Neutrophil (primary cell): ENCODE measurements around the gene ITGB8.

Experiments used
- H3K27ac ChIP-seq: fragments of 200-600 bp; sonication (generic); 2 replicates; pipeline ENCODE4 v1.5.1; 2016; ENCODE audit warnings: mild to moderate bottlenecking, moderate library complexity
- H3K27me3 ChIP-seq: fragments of 200-600 bp; sonication (generic); 2 replicates; pipeline ENCODE4 v1.6.0; 2016; ENCODE audit warnings: mild to moderate bottlenecking
- H3K36me3 ChIP-seq: fragments of 200-600 bp; sonication (generic); 2 replicates; pipeline ENCODE4 v1.5.1; 2017
- H3K4me1 ChIP-seq, 2 experiments: fragments of 200-600 bp in 1 of 2; sonication (generic) in 1 of 2; 1 replicate in 1 of 2; 2 replicates in 1 of 2; pipeline versions ENCODE4 v1.5.1 to v1.6.1; 2013 to 2016; ENCODE audit warnings: low read depth in 1 of 2, low read length in 1 of 2, mild to moderate bottlenecking in 1 of 2, moderate library complexity in 1 of 2; ENCODE audit not compliant: control insufficient read depth in 1 of 2, insufficient read depth in 1 of 2
- H3K4me3 ChIP-seq, 2 experiments: fragments of 200-600 bp in 1 of 2; sonication (generic) in 1 of 2; 1 replicate in 1 of 2; 2 replicates in 1 of 2; pipeline ENCODE4 v1.5.1; 2013 to 2016; ENCODE audit warnings: low read depth in 1 of 2, low read length in 1 of 2, mild to moderate bottlenecking in 1 of 2, moderate library complexity in 1 of 2
- H3K9me3 ChIP-seq: fragments of 200-600 bp; sonication (generic); 2 replicates; pipeline ENCODE4 v1.5.1; 2016
- CTCF ChIP-seq: fragments of 200-600 bp; sonication (generic); IDR thresholded peaks from 2 replicates; pipeline ENCODE4 v1.5.1; 2016; ENCODE audit warnings: antibody characterized with exemption

ITGB8 gene

GRCh38 chr7:20323595-20323994, 7.1 kb upstream of the ITGB8 start:
- Histone ChIP-seq H3K4me3 (no peak overlapping the region), H3K9me3 (no peaks in the 10 kb centered on the region), H3K36me3 (no peaks in the 10 kb centered on the region), H3K4me1 (no peaks in the 10 kb centered on the region), H3K27ac (no peak overlapping the region), H3K27me3 (peaks cover 14% of the 10 kb centered on the region)
- no peak for TF ChIP-seq CTCF

GRCh38 chr7:20326342-20326741, 4.4 kb upstream of the ITGB8 start:
- Histone ChIP-seq H3K27ac (no peak overlapping the region), H3K4me1 (peaks cover 18 to 19% of the 10 kb centered on the region in 2 experiments), H3K27me3 (peaks cover 41% of the 10 kb centered on the region), H3K9me3 (no peaks in the 10 kb centered on the region), H3K4me3 (no peak overlapping the region), H3K36me3 (no peaks in the 10 kb centered on the region)
- TF ChIP-seq CTCF: no peak

GRCh38 chr7:20327055-20327454, 3.6 kb upstream of the ITGB8 start:
- no peak overlapping the region for H3K27ac ChIP-seq
- TF ChIP-seq CTCF: no peak
- no peaks in the 10 kb centered on the region for H3K36me3 ChIP-seq
- peaks cover 21 to 24% of the 10 kb centered on the region in 2 experiments for H3K4me1 ChIP-seq
- H3K27me3 ChIP-seq: peaks cover 49% of the 10 kb centered on the region
- no peak overlapping the region for H3K4me3 ChIP-seq
- H3K9me3 ChIP-seq: no peaks in the 10 kb centered on the region

GRCh38 chr7:20328027-20328426, 2.7 kb upstream of the ITGB8 start:
- Histone ChIP-seq H3K27me3 (peaks cover 58% of the 10 kb centered on the region), H3K27ac (no peak overlapping the region), H3K4me3 (no peak overlapping the region), H3K9me3 (no peaks in the 10 kb centered on the region), H3K36me3 (no peaks in the 10 kb centered on the region), H3K4me1 (peaks cover 21 to 24% of the 10 kb centered on the region in 2 experiments)
- no peak for TF ChIP-seq CTCF

- Histone ChIP-seq H3K27ac (no peak overlapping the region), H3K27me3 (peaks cover 65% of the 10 kb centered on the region), H3K4me3 (no peak overlapping the region), H3K36me3 (no peaks in the 10 kb centered on the region), H3K9me3 (no peaks in the 10 kb centered on the region), H3K4me1 (peaks cover 21 to 24% of the 10 kb centered on the region in 2 experiments)
- TF ChIP-seq CTCF: no peak
Observed at GRCh38 chr7:20328692-20329091, 2.0 kb upstream of the ITGB8 start.
